Colonic mucosa (tissue), 4 donors: Measurements from ENCODE around the gene ANKRD11. TPM values are rescaled to one million over a fixed set of nuclear protein-coding genes. Genes with fewer than 3 reads are reported as not detected.
"Not testable (repeated sequence)": the region's sequence is repeated elsewhere in the genome, so short reads cannot be mapped to it uniquely, and the experiment has no call there.

Experiments used
- DNase-seq: peaks from one replicate; pipeline ENCODE4 v3.0.0-alpha.2; 2020
- H3K27ac ChIP-seq: fragments of 200-600 bp; one replicate; pipeline ENCODE4 v1.8.0; 2021
- H3K27me3 ChIP-seq: fragments of 200-600 bp; one replicate; pipeline ENCODE4 v1.8.0; 2021
- H3K36me3 ChIP-seq: fragments of 200-600 bp; one replicate; pipeline ENCODE4 v1.8.0; 2021
- H3K4me1 ChIP-seq: fragments of 200-600 bp; one replicate; pipeline ENCODE4 v1.8.0; 2021; ENCODE audit warnings: mild to moderate bottlenecking
- H3K4me3 ChIP-seq: fragments of 200-600 bp; one replicate; pipeline ENCODE4 v1.8.0; 2021
- H3K9ac ChIP-seq, 2 donors: one replicate each; pipeline ENCODE4 v1.7.0; 2013; ENCODE audit warnings: control low read depth in 2 of 2, low read depth in 2 of 2, low read length in 2 of 2
- H3K9me3 ChIP-seq: fragments of 200-600 bp; one replicate; pipeline ENCODE4 v1.8.0; 2021
- CTCF ChIP-seq: fragments of 200-600 bp; IDR thresholded peaks from one replicate; pipeline ENCODE4 v1.8.0; 2022; ENCODE audit warnings: antibody characterized with exemption, mild to moderate bottlenecking
- intact Hi-C: fragments of 100-400 bp; cut with DNase I; formaldehyde crosslinking; loops from one replicate; pipeline ENCODE4 v1.14.1; 2022
- total RNA-seq, 2 donors: library from RNA; stranded (reverse); fragmentation: NEBNext Ultra II Directional in 1 of 2; extraction: Animal tissue kit (Norgen Biotek cat#: 25700) in 1 of 2; gene quantifications; one replicate each; pipeline ENCODE4 v1.2.1, GENCODE V29; 2021
- donor health status: healthy.
- donor health status: DM: no; HTN: no; CAD: no.
- donor health status: DM: no; HTN: no; CAD: no.

Gene ANKRD11
- total RNA-seq, 2 donors from 2014 or later = 69.4 to 129 TPM

- Histone ChIP-seq H3K4me1 (peaks cover 5% of the 10 kb centered on the region), H3K27ac (no peak overlapping the region), H3K9me3 (no peaks in the 10 kb centered on the region), H3K36me3 (no peaks in the 10 kb centered on the region), H3K4me3 (no peak overlapping the region), H3K27me3 (peaks cover 6% of the 10 kb centered on the region), H3K9ac (peak overlapping the region in 1 of 2 donors; percentile 24)
- intact Hi-C loops = no loop called here
- no peak for DNase-seq
- no peak for TF ChIP-seq CTCF
Observed at GRCh38 chr16:89261691-89262563, 228.4 kb downstream of the ANKRD11 start.

- H3K9me3 ChIP-seq, H3K4me3 ChIP-seq, intact Hi-C loops, H3K27ac ChIP-seq, H3K36me3 ChIP-seq, H3K9ac ChIP-seq, DNase-seq, H3K27me3 ChIP-seq: not testable (repeated sequence)
- peaks cover 12% of the 10 kb centered on the region for H3K4me1 ChIP-seq
Observed at GRCh38 chr16:89259901-89260300, 230.5 kb downstream of the ANKRD11 start.

- no peaks in the 10 kb centered on the region for H3K36me3 ChIP-seq
- H3K4me1 ChIP-seq = peaks cover 12% of the 10 kb centered on the region
- no peaks in the 10 kb centered on the region for H3K9me3 ChIP-seq
- peak overlapping the region in 1 of 2 donors; percentile 60 for H3K9ac ChIP-seq
- no peak for DNase-seq
- peak overlapping the region; percentile 41 for H3K4me3 ChIP-seq
- TF ChIP-seq CTCF = no peak
- intact Hi-C loops = no loop called here
- H3K27ac ChIP-seq = no peak overlapping the region
- peaks cover 6% of the 10 kb centered on the region for H3K27me3 ChIP-seq
Observed at GRCh38 chr16:89257757-89258465, 232.4 kb downstream of the ANKRD11 start.

GRCh38 chr16:89257281-89257731 is 233.1 kb downstream of the ANKRD11 start:
- intact Hi-C loops = no loop called here
- no peak for TF ChIP-seq CTCF
- H3K36me3 ChIP-seq = no peaks in the 10 kb centered on the region
- no peak for DNase-seq
- H3K9ac ChIP-seq = peak overlapping the region; percentile 46 to 60
- H3K27me3 ChIP-seq = peaks cover 6% of the 10 kb centered on the region
- no peaks in the 10 kb centered on the region for H3K9me3 ChIP-seq
- H3K27ac ChIP-seq = no peak overlapping the region
- peak overlapping the region; percentile 41 for H3K4me3 ChIP-seq
- peaks cover 12% of the 10 kb centered on the region for H3K4me1 ChIP-seq

GRCh38 chr16:89256651-89257254 is 233.6 kb downstream of the ANKRD11 start:
- no peak for TF ChIP-seq CTCF
- Histone ChIP-seq H3K4me1 (peaks cover 12% of the 10 kb centered on the region), H3K27ac (no peak overlapping the region), H3K9ac (peak overlapping the region; percentile 46 to 60), H3K27me3 (peaks cover 6% of the 10 kb centered on the region), H3K9me3 (no peaks in the 10 kb centered on the region), H3K4me3 (peak overlapping the region; percentile 41), H3K36me3 (no peaks in the 10 kb centered on the region)
- intact Hi-C loops = no loop called here
- peak; percentile 60 for DNase-seq
